Measurements from ENCODE around the gene TUBB4B. TPM values are rescaled to one million over a fixed set of nuclear protein-coding genes. Genes with fewer than 3 reads are reported as not detected.

Gene TUBB4B
- total and polyA plus RNA-seq, 2 experiments from 2014 or later, result 334 to 389 TPM

DNA sequence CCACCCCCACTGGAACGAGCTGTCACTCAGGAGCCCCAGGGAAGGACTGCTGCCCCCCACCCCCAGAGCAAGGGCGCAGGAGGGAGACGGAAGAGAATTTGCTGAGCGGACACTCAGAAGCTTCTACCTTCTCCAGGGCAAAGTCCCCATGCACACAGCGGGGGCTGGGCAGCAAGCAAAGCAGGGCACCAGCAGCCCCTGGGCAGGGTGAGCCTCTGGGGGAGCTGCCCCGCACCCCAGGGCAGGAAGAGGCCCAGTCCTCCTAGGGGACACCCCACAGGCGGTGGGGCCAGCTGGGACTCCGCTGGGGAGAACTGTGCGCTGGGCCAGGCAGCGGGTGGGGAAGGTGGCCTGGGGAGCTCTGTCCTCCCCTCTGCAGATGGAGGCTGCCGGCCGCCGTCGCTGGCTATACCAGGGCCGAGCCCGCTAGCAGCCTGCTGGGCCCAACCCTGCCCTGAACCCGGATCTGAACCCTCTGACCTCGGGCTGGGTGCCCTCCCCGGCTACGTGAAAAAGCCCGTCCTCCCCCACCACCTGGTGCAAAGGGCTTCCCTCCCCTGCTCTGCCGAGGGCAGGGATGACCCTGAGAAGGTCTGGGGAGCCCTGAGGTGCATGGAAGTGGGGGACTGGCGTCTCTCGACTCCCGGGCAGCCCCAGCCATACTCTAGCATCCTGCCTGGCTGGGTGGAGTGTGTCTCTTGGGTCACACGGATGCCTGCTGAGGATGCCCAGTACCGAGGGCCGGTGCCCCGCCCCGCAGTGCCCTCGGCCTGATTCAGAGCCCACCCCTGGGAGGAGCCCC lies 11.0 kb upstream of the TUBB4B start:
- no peak overlapping the region for H3K4me2 ChIP-seq
- H3K4me1 ChIP-seq (ENCODE audit: insufficient read depth), result no peaks in the 10 kb centered on the region
- no peak overlapping the region for H3K27ac ChIP-seq (ENCODE audit: low read depth)
- no peaks in the 10 kb centered on the region for H4K20me1 ChIP-seq (replicated peaks; ENCODE audit: insufficient read depth)
- no peaks in the 10 kb centered on the region for H3K9me3 Mint-ChIP-seq
- no peak for TF ChIP-seq STAT1 (IDR thresholded peaks at IDR 0.05; ENCODE audit: unreplicated experiment)
- TF ChIP-seq, protein P1, sequence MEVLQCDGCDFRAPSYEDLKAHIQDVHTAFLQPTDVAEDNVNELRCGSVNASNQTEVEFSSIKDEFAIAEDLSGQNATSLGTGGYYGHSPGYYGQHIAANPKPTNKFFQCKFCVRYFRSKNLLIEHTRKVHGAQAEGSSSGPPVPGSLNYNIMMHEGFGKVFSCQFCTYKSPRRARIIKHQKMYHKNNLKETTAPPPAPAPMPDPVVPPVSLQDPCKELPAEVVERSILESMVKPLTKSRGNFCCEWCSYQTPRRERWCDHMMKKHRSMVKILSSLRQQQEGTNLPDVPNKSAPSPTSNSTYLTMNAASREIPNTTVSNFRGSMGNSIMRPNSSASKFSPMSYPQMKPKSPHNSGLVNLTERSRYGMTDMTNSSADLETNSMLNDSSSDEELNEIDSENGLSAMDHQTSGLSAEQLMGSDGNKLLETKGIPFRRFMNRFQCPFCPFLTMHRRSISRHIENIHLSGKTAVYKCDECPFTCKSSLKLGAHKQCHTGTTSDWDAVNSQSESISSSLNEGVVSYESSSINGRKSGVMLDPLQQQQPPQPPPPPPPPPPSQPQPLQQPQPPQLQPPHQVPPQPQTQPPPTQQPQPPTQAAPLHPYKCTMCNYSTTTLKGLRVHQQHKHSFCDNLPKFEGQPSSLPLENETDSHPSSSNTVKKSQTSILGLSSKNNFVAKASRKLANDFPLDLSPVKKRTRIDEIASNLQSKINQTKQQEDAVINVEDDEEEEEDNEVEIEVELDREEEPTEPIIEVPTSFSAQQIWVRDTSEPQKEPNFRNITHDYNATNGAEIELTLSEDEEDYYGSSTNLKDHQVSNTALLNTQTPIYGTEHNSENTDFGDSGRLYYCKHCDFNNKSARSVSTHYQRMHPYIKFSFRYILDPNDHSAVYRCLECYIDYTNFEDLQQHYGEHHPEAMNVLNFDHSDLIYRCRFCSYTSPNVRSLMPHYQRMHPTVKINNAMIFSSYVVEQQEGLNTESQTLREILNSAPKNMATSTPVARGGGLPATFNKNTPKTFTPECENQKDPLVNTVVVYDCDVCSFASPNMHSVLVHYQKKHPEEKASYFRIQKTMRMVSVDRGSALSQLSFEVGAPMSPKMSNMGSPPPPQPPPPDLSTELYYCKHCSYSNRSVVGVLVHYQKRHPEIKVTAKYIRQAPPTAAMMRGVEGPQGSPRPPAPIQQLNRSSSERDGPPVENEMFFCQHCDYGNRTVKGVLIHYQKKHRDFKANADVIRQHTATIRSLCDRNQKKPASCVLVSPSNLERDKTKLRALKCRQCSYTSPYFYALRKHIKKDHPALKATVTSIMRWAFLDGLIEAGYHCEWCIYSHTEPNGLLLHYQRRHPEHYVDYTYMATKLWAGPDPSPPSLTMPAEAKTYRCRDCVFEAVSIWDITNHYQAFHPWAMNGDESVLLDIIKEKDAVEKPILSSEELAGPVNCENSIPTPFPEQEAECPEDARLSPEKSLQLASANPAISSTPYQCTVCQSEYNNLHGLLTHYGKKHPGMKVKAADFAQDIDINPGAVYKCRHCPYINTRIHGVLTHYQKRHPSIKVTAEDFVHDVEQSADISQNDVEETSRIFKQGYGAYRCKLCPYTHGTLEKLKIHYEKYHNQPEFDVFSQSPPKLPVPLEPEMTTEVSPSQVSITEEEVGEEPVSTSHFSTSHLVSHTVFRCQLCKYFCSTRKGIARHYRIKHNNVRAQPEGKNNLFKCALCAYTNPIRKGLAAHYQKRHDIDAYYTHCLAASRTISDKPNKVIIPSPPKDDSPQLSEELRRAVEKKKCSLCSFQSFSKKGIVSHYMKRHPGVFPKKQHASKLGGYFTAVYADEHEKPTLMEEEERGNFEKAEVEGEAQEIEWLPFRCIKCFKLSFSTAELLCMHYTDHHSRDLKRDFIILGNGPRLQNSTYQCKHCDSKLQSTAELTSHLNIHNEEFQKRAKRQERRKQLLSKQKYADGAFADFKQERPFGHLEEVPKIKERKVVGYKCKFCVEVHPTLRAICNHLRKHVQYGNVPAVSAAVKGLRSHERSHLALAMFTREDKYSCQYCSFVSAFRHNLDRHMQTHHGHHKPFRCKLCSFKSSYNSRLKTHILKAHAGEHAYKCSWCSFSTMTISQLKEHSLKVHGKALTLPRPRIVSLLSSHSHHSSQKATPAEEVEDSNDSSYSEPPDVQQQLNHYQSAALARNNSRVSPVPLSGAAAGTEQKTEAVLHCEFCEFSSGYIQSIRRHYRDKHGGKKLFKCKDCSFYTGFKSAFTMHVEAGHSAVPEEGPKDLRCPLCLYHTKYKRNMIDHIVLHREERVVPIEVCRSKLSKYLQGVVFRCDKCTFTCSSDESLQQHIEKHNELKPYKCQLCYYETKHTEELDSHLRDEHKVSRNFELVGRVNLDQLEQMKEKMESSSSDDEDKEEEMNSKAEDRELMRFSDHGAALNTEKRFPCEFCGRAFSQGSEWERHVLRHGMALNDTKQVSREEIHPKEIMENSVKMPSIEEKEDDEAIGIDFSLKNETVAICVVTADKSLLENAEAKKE (CRISPR knock-in tag; IDR thresholded peaks at IDR 0.05), result no peak
- TF ChIP-seq, protein P2, sequence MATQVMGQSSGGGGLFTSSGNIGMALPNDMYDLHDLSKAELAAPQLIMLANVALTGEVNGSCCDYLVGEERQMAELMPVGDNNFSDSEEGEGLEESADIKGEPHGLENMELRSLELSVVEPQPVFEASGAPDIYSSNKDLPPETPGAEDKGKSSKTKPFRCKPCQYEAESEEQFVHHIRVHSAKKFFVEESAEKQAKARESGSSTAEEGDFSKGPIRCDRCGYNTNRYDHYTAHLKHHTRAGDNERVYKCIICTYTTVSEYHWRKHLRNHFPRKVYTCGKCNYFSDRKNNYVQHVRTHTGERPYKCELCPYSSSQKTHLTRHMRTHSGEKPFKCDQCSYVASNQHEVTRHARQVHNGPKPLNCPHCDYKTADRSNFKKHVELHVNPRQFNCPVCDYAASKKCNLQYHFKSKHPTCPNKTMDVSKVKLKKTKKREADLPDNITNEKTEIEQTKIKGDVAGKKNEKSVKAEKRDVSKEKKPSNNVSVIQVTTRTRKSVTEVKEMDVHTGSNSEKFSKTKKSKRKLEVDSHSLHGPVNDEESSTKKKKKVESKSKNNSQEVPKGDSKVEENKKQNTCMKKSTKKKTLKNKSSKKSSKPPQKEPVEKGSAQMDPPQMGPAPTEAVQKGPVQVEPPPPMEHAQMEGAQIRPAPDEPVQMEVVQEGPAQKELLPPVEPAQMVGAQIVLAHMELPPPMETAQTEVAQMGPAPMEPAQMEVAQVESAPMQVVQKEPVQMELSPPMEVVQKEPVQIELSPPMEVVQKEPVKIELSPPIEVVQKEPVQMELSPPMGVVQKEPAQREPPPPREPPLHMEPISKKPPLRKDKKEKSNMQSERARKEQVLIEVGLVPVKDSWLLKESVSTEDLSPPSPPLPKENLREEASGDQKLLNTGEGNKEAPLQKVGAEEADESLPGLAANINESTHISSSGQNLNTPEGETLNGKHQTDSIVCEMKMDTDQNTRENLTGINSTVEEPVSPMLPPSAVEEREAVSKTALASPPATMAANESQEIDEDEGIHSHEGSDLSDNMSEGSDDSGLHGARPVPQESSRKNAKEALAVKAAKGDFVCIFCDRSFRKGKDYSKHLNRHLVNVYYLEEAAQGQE (IDR thresholded peaks at IDR 0.05; ENCODE audit: unreplicated experiment), result no peak
- TF ChIP-seq JUNB (IDR thresholded peaks at IDR 0.05; ENCODE audit: unreplicated experiment), result no peak
- TF ChIP-seq ZNF114 (CRISPR knock-in tag; IDR thresholded peaks at IDR 0.05), result no peak
- TF ChIP-seq, protein P3, sequence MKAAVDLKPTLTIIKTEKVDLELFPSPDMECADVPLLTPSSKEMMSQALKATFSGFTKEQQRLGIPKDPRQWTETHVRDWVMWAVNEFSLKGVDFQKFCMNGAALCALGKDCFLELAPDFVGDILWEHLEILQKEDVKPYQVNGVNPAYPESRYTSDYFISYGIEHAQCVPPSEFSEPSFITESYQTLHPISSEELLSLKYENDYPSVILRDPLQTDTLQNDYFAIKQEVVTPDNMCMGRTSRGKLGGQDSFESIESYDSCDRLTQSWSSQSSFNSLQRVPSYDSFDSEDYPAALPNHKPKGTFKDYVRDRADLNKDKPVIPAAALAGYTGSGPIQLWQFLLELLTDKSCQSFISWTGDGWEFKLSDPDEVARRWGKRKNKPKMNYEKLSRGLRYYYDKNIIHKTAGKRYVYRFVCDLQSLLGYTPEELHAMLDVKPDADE (IDR thresholded peaks at IDR 0.05), result no peak
- TF ChIP-seq CREB1 (CRISPR knock-in tag; IDR thresholded peaks at IDR 0.05; ENCODE audit: low read depth), result no peak
- no peak for TF ChIP-seq POLR2AphosphoS5 (IDR thresholded peaks at IDR 0.05; ENCODE audit: low read depth)
- no peak for TF ChIP-seq ZNF331 (CRISPR knock-in tag; IDR thresholded peaks at IDR 0.05; ENCODE audit: low read depth)
- TF ChIP-seq EZH2phosphoT487 (IDR thresholded peaks at IDR 0.05; ENCODE audit: unreplicated experiment), result no peak
- TF ChIP-seq, protein P4, sequence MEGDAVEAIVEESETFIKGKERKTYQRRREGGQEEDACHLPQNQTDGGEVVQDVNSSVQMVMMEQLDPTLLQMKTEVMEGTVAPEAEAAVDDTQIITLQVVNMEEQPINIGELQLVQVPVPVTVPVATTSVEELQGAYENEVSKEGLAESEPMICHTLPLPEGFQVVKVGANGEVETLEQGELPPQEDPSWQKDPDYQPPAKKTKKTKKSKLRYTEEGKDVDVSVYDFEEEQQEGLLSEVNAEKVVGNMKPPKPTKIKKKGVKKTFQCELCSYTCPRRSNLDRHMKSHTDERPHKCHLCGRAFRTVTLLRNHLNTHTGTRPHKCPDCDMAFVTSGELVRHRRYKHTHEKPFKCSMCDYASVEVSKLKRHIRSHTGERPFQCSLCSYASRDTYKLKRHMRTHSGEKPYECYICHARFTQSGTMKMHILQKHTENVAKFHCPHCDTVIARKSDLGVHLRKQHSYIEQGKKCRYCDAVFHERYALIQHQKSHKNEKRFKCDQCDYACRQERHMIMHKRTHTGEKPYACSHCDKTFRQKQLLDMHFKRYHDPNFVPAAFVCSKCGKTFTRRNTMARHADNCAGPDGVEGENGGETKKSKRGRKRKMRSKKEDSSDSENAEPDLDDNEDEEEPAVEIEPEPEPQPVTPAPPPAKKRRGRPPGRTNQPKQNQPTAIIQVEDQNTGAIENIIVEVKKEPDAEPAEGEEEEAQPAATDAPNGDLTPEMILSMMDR (conservative IDR thresholded peaks at IDR 0.05; ENCODE audit: low read depth in 2 of 2), result no peak
- no peak for TF ChIP-seq NANOG (IDR thresholded peaks at IDR 0.05; ENCODE audit: borderline replicate concordance)
- TF ChIP-seq EZH2 (IDR thresholded peaks at IDR 0.05; ENCODE audit: low read depth, unreplicated experiment), result no peak
- H3K36me3 ChIP-seq (ENCODE audit: insufficient read depth), result no peaks in the 10 kb centered on the region
- no peak overlapping the region for H3K27ac Mint-ChIP-seq
- H3K27me3 ChIP-seq (ENCODE audit: insufficient read depth), result no peaks in the 10 kb centered on the region
- H3K79me2 ChIP-seq (replicated peaks; ENCODE audit: insufficient read depth), result no peaks in the 10 kb centered on the region
- no peaks in the 10 kb centered on the region for H3K9me2 ChIP-seq (ENCODE audit: insufficient read depth)
- H3K4me1 Mint-ChIP-seq, result peaks cover 3% of the 10 kb centered on the region; the same call in 2 of the 3 replicates
- no peak overlapping the region for H2AFZ ChIP-seq
- ATAC-seq, result no peak
- no peaks in the 10 kb centered on the region for H3K36me3 Mint-ChIP-seq (ENCODE audit: low read depth)
- H3K4me3 ChIP-seq, result no peak overlapping the region
- H3K4me3 Mint-ChIP-seq, result no peak overlapping the region
- no peaks in the 10 kb centered on the region for H3F3A ChIP-seq (replicated peaks; ENCODE audit: low read depth)
- H3K27me3 Mint-ChIP-seq (ENCODE audit: insufficient read depth, low read depth, poor library complexity), result peaks cover 3% of the 10 kb centered on the region
- DNase-seq (ENCODE audit: low spot score), result no peak

Measured in GM23338 (cell line).